GM23338 (cell line): ENCODE data around the gene SLC37A1. TPM values are rescaled to one million over a fixed set of nuclear protein-coding genes. Genes with fewer than 3 reads are reported as not detected.

Source experiments
- ATAC-seq: fragments of 200-7000 bp; cut with Tn5 transposase; 3 replicates; pipeline ENCODE4 v1.9.1; 2020
- DNase-seq: peaks from one replicate; pipeline ENCODE4 v3.0.0-alpha.2; 2015; ENCODE audit warnings: low spot score
- H2AFZ ChIP-seq: fragments of 200-600 bp; sonication (generic); 2 replicates; pipeline ENCODE4 v1.8.0; 2016; ENCODE audit warnings: antibody characterized with exemption, mild to moderate bottlenecking, moderate library complexity
- H3F3A ChIP-seq: fragments of 200-600 bp; sonication (generic); replicated peaks from 2 replicates; pipeline ENCODE4 v1.8.0; 2017; ENCODE audit warnings: antibody characterized with exemption, mixed run types, low read depth
- H3K27ac ChIP-seq: fragments of 200-600 bp; sonication (generic); 2 replicates; pipeline ENCODE4 v1.6.1; 2016; ENCODE audit warnings: low read depth
- H3K27me3 ChIP-seq: fragments of 200-600 bp; sonication (generic); 2 replicates; pipeline ENCODE4 v1.8.0; 2016; ENCODE audit warnings: mild to moderate bottlenecking, mixed run types, moderate library complexity; ENCODE audit not compliant: insufficient read depth
- H3K36me3 ChIP-seq: fragments of 200-600 bp; sonication (generic); 2 replicates; pipeline ENCODE4 v1.8.0; 2016; ENCODE audit warnings: mild to moderate bottlenecking; ENCODE audit not compliant: insufficient read depth
- H3K4me1 ChIP-seq: fragments of 200-600 bp; sonication (generic); 2 replicates; pipeline ENCODE4 v1.8.0; 2016; ENCODE audit warnings: mild to moderate bottlenecking, moderate library complexity; ENCODE audit not compliant: insufficient read depth
- H3K4me2 ChIP-seq: fragments of 200-600 bp; sonication (generic); 2 replicates; pipeline ENCODE4 v1.7.1; 2017; ENCODE audit warnings: mixed run types
- H3K4me3 ChIP-seq: fragments of 200-600 bp; sonication (generic); 2 replicates; pipeline ENCODE4 v1.6.1; 2016; ENCODE audit warnings: mixed run types
- H3K79me2 ChIP-seq: fragments of 200-600 bp; sonication (generic); replicated peaks from 2 replicates; pipeline ENCODE4 v1.8.0; 2017; ENCODE audit warnings: mild to moderate bottlenecking; ENCODE audit not compliant: insufficient read depth
- H3K9me2 ChIP-seq: fragments of 200-600 bp; sonication (generic); 2 replicates; pipeline ENCODE4 v1.8.0; 2017; ENCODE audit not compliant: insufficient read depth
- H4K20me1 ChIP-seq: fragments of 200-600 bp; sonication (generic); replicated peaks from 2 replicates; pipeline ENCODE4 v1.8.0; 2017; ENCODE audit warnings: mild to moderate bottlenecking; ENCODE audit not compliant: insufficient read depth
- H3K27ac Mint-ChIP-seq: 2 replicates; pipeline ENCODE4 v1.8.0; 2020; ENCODE audit warnings: inconsistent platforms, mild to moderate bottlenecking, moderate library complexity, mixed read lengths
- H3K27me3 Mint-ChIP-seq: 3 replicates; pipeline ENCODE4 v1.8.0; 2022; ENCODE audit warnings: low read depth, mild to moderate bottlenecking, moderate library complexity, mixed read lengths, inconsistent platforms; ENCODE audit not compliant: insufficient read depth, poor library complexity
- H3K36me3 Mint-ChIP-seq: 3 replicates; pipeline ENCODE4 v1.8.0; 2021; ENCODE audit warnings: low read depth, mild to moderate bottlenecking, inconsistent platforms, moderate library complexity, mixed read lengths
- H3K4me1 Mint-ChIP-seq: 3 replicates; pipeline ENCODE4 v1.8.0; 2020; ENCODE audit warnings: mild to moderate bottlenecking, inconsistent platforms, mixed read lengths
- H3K4me3 Mint-ChIP-seq: 3 replicates; pipeline ENCODE4 v1.8.0; 2021; ENCODE audit warnings: moderate library complexity, mild to moderate bottlenecking, inconsistent platforms, mixed read lengths
- H3K9me3 Mint-ChIP-seq: 3 replicates; pipeline ENCODE4 v1.8.0; 2020; ENCODE audit warnings: moderate library complexity, mild to moderate bottlenecking, inconsistent platforms, mixed read lengths
- CREB1 ChIP-seq: fragments of 250-450 bp; sonication (Bioruptor Pico); IDR thresholded peaks from 2 replicates; pipeline ENCODE4 v1.5.0; 2020; ENCODE audit warnings: low read depth, mild to moderate bottlenecking, moderate library complexity
- CTCF ChIP-seq, 2 experiments: fragments of 200-600 bp in 1 of 2; sonication (generic) in 1 of 2; conservative IDR thresholded peaks; 2 replicates each; pipeline versions ENCODE4 v1.5.1 to v1.6.1; 2016 to 2017; ENCODE audit warnings: antibody characterized with exemption in 2 of 2, low read depth in 2 of 2, mild to moderate bottlenecking in 2 of 2, moderate library complexity in 1 of 2
- ETS1 ChIP-seq: IDR thresholded peaks from 2 replicates; pipeline ENCODE4 v1.6.1; 2016; ENCODE audit warnings: antibody characterized with exemption
- JUNB ChIP-seq: IDR thresholded peaks from one replicate; pipeline ENCODE4 v1.6.1; 2016; ENCODE audit warnings: antibody characterized with exemption; ENCODE audit not compliant: unreplicated experiment
- POLR2AphosphoS5 ChIP-seq: IDR thresholded peaks from 2 replicates; pipeline ENCODE4 v1.6.1; 2016; ENCODE audit warnings: antibody characterized with exemption, low read depth
- STAT1 ChIP-seq: IDR thresholded peaks from one replicate; pipeline ENCODE4 v1.6.1; 2016; ENCODE audit warnings: antibody characterized with exemption; ENCODE audit not compliant: unreplicated experiment
- ZNF331 ChIP-seq: fragments of 250-450 bp; sonication (Bioruptor Pico); IDR thresholded peaks from 2 replicates; pipeline ENCODE4 v1.5.0; 2020; ENCODE audit warnings: low read depth, mild to moderate bottlenecking, moderate library complexity
- ZNF462 ChIP-seq: fragments of 250-450 bp; sonication (Bioruptor Pico); IDR thresholded peaks from 2 replicates; pipeline ENCODE4 v1.5.0; 2020; ENCODE audit warnings: mild to moderate bottlenecking, moderate library complexity
- polyA plus RNA-seq: library from polyadenylated mRNA; unstranded; fragments of >200 nt; fragmentation: Nextera tagmentation; extraction: Ambion mirVana; gene quantifications from 2 replicates; pipeline ENCODE4 v1.2.1, GENCODE V29; 2016
- total RNA-seq: library from RNA; depleted of rRNA; stranded (reverse); fragments of >200 nt; shearing (Covaris generic); gene quantifications from 2 replicates; pipeline ENCODE4 v1.2.3, GENCODE V29; 2014

Gene SLC37A1
- total and polyA plus RNA-seq, 2 experiments from 2014 or later = 14.0 to 30.3 TPM

GRCh38 chr21:42552407-42553336 is 39.0 kb downstream of the SLC37A1 start (continued):
- no peak for TF ChIP-seq ZNF462 (CRISPR knock-in tag)

GRCh38 chr21:42553435-42553834 is 39.8 kb downstream of the SLC37A1 start:
- Histone ChIP-seq H3F3A (no peaks in the 10 kb centered on the region), H3K36me3 (no peaks in the 10 kb centered on the region; the same call in 1 of the 2 replicates), H3K4me1 (peaks cover 25% of the 10 kb centered on the region), H3K27me3 (no peaks in the 10 kb centered on the region), H2AFZ (no peak overlapping the region), H3K4me3 (no peak overlapping the region), H3K9me2 (peaks cover 7% of the 10 kb centered on the region; the same call in 1 of the 2 replicates), H3K79me2 (no peaks in the 10 kb centered on the region), H3K4me2 (no peak overlapping the region), H4K20me1 (no peaks in the 10 kb centered on the region), H3K27ac (no peak overlapping the region; the same call in 1 of the 2 replicates)
- H3K36me3 Mint-ChIP-seq = peaks cover 52% of the 10 kb centered on the region
- peaks cover 16% of the 10 kb centered on the region for H3K9me3 Mint-ChIP-seq
- H3K4me1 Mint-ChIP-seq = peaks cover 45% of the 10 kb centered on the region
- H3K27me3 Mint-ChIP-seq = peaks cover 4% of the 10 kb centered on the region
- ATAC-seq = peak; percentile 33; the same call in 2 of the 3 replicates
- DNase-seq = no peak
- peak overlapping the region; percentile 16 for H3K27ac Mint-ChIP-seq
- H3K4me3 Mint-ChIP-seq = no peak overlapping the region
- TF ChIP-seq CREB1 (CRISPR knock-in tag) = no peak
- no peak for TF ChIP-seq STAT1
- no peak for TF ChIP-seq POLR2AphosphoS5
- TF ChIP-seq CTCF (conservative IDR thresholded peaks at IDR 0.05; ENCODE audit: low read depth in 2 of 2) = no peak
- no peak for TF ChIP-seq ZNF331
- TF ChIP-seq ETS1 = no peak
- TF ChIP-seq JUNB = no peak
